ENCODE data around the gene CCDC192.
"Not testable (repeated sequence)": the region's sequence is repeated elsewhere in the genome, so short reads cannot be mapped to it uniquely, and the experiment has no call there.

The CCDC192 gene

DNA sequence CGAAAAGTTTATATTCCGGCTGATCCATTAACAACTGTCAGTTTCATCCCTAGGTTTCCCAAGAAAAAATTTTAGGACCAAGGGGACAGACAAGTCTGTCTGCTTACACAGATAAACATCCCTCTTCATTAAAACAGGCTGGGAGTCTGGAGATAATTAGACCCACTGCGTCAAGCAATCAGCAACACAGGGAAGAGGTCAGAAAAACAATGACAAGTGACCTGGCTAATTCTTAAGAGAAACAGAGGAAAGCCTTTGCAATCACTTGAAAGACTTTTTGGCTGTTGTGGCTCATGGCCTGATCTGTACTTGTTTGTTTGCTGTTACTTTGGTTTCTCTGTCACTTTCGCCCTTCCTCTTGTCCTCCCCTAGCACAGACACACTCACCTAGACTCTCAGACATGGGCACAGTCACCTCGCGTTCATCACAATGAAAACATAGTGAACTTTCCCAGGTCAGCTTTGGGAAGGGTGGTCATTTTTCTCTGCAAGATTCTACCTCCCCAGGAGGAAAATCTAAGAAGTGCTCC lies 2.9 kb upstream of the CCDC192 start:
- Histone ChIP-seq H3K4me1 (ENCODE audit: insufficient read depth, insufficient read length) (no peaks in the 10 kb centered on the region), H3K4me3 (ENCODE audit: insufficient read length, low read depth) (no peak overlapping the region), H3K9ac (ENCODE audit: insufficient read length, low read depth) (no peak overlapping the region), H3K36me3 (ENCODE audit: insufficient read depth, insufficient read length, low read length) (no peaks in the 10 kb centered on the region), H3K27me3 (ENCODE audit: insufficient read depth, insufficient read length) (no peaks in the 10 kb centered on the region), H3K9me3 (ENCODE audit: insufficient read depth, low read length) (no peaks in the 10 kb centered on the region)
- no peak for TF ChIP-seq ZNF274 (IDR thresholded peaks at IDR 0.05; ENCODE audit: low read depth, low read length)
- no peak for TF ChIP-seq SUZ12 (IDR thresholded peaks at IDR 0.05; ENCODE audit: extremely low read depth, insufficient read depth, insufficient read length)
- TF ChIP-seq YY1 (IDR thresholded peaks at IDR 0.05; ENCODE audit: insufficient read depth, insufficient read length) = no peak
- no peak for DNase-seq (ENCODE audit: low read depth, low spot score)

DNA sequence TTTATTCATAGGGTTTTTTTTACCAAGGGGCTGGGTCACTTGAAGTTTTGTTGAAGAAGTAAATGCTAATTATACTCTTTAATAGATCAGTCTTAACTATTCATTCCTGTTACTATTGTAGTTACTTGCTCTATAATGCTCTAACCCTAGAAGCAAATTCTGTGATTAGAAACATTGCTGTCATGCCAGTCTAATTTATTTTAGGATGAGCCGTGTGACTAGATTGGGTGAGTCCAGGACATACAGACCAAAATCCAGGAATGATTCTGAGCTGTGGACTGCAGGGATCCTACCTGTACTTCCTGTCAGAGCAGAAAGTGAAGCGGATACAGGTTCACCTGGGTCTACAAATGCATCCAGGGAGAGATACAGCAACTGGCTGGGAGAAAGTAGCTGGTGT lies 757 bp upstream of the CCDC192 start:
- Histone ChIP-seq H3K27me3 (ENCODE audit: insufficient read depth, insufficient read length) (no peaks in the 10 kb centered on the region), H3K36me3 (ENCODE audit: insufficient read depth, insufficient read length, low read length) (no peaks in the 10 kb centered on the region), H3K9me3 (ENCODE audit: insufficient read depth, low read length) (no peaks in the 10 kb centered on the region), H3K9ac (ENCODE audit: insufficient read length, low read depth) (no peak overlapping the region), H3K4me3 (ENCODE audit: insufficient read length, low read depth) (no peak overlapping the region), H3K4me1 (ENCODE audit: insufficient read depth, insufficient read length) (no peaks in the 10 kb centered on the region)
- no peak for TF ChIP-seq YY1 (IDR thresholded peaks at IDR 0.05; ENCODE audit: insufficient read depth, insufficient read length)
- no peak for TF ChIP-seq SUZ12 (IDR thresholded peaks at IDR 0.05; ENCODE audit: extremely low read depth, insufficient read depth, insufficient read length)
- TF ChIP-seq ZNF274 (IDR thresholded peaks at IDR 0.05; ENCODE audit: low read depth, low read length) = no peak
- DNase-seq (ENCODE audit: low read depth, low spot score) = no peak

DNA sequence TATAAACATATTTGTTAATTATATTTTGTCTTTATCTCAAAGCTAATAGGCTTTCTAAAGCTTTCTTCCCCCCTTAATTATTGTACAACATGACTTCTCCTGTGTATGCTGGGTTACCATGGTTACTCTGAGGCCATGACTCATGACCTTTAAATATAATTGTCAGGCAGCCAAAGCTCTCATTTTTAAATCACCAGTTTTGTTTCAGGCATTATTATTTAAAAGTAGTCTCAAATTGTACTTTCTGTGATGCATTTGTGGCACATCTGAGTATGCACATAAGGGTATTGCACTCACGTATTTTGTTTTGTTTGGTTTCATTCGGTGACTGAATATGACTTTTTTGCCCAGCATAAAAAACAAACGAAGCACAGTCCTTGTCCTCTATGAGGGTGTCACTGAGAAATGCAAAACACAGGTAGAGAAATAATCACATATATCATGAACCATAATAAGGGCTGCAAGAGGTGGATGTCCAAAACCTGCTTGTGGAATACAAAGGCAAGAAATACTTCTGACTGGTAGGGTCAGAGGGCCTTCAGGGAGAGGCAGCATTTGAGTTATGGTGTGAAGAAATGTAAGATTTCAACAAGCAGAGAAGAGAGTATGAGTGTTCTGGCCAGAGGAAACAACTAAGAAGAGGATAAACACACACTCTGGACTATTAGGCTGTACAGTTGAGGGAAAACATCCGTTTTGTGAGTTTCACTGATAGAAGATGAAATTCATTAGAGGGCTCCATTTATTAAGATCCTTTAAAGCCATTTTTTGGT lies 2.1 kb downstream of the CCDC192 start:
- Histone ChIP-seq H3K27me3 (ENCODE audit: insufficient read depth, insufficient read length) (no peaks in the 10 kb centered on the region), H3K4me1 (ENCODE audit: insufficient read depth, insufficient read length) (no peaks in the 10 kb centered on the region), H3K4me3 (ENCODE audit: insufficient read length, low read depth) (no peak overlapping the region), H3K9me3 (ENCODE audit: insufficient read depth, low read length) (no peaks in the 10 kb centered on the region), H3K9ac (ENCODE audit: insufficient read length, low read depth) (no peak overlapping the region), H3K36me3 (ENCODE audit: insufficient read depth, insufficient read length, low read length) (no peaks in the 10 kb centered on the region)
- TF ChIP-seq ZNF274 (IDR thresholded peaks at IDR 0.05; ENCODE audit: low read depth, low read length) (no peak), YY1 (IDR thresholded peaks at IDR 0.05; ENCODE audit: insufficient read depth, insufficient read length) (no peak), SUZ12 (IDR thresholded peaks at IDR 0.05; ENCODE audit: extremely low read depth, insufficient read depth, insufficient read length) (no peak)
- no peak for DNase-seq (ENCODE audit: low read depth, low spot score)

DNA sequence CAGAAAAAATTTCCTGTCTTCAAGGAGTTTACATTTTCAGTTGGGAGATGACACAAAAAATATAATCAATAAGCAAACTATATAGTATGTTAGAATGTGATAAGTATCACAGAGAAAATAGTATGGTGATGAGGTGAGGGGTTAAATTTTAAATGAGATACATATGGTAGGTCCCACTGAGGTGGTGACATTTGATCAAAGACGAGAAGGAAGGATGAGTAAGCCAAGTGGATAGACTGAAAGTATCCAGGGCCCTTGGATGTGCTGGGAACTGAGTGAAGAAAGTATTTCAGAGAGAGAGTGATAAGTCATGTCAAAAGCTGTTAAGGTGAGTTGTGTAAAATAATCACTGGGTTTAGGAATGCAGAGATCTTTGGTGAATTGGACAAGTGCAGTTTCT lies 3.5 kb downstream of the CCDC192 start:
- H3K27me3 ChIP-seq (ENCODE audit: insufficient read depth, insufficient read length) = no peaks in the 10 kb centered on the region
- no peak overlapping the region for H3K9ac ChIP-seq (ENCODE audit: insufficient read length, low read depth)
- H3K36me3 ChIP-seq (ENCODE audit: insufficient read depth, insufficient read length, low read length) = no peaks in the 10 kb centered on the region
- no peaks in the 10 kb centered on the region for H3K9me3 ChIP-seq (ENCODE audit: insufficient read depth, low read length)
- no peaks in the 10 kb centered on the region for H3K4me1 ChIP-seq (ENCODE audit: insufficient read depth, insufficient read length)
- no peak for TF ChIP-seq YY1 (IDR thresholded peaks at IDR 0.05; ENCODE audit: insufficient read depth, insufficient read length)
- TF ChIP-seq ZNF274 (IDR thresholded peaks at IDR 0.05; ENCODE audit: low read depth, low read length) = no peak
- TF ChIP-seq SUZ12 (IDR thresholded peaks at IDR 0.05; ENCODE audit: extremely low read depth, insufficient read depth, insufficient read length) = no peak
- no peak overlapping the region for H3K4me3 ChIP-seq (ENCODE audit: insufficient read length, low read depth)
- DNase-seq (ENCODE audit: low read depth, low spot score) = no peak

DNA sequence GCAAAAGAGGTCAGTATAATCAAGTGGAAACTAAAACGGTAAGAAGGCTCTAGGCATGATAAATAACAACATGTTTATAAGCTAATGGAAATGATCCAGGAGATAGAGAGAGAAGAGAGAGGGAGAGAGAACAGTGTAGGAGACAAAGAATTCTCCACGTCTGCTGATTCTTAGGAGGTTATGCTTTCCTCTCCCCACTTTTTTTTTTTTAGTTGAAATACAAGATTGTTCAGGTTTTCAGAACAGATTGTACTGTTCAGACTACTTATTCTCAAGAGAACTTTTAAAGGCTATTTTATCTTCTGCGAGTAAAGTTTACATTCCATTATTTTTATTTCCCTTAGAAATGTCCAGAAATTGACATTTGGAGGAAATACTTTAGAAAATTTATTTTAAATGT lies 4.0 kb downstream of the CCDC192 start:
- Histone ChIP-seq H3K36me3 (ENCODE audit: insufficient read depth, insufficient read length, low read length) (no peaks in the 10 kb centered on the region), H3K27me3 (ENCODE audit: insufficient read depth, insufficient read length) (no peaks in the 10 kb centered on the region), H3K4me3 (ENCODE audit: insufficient read length, low read depth) (no peak overlapping the region), H3K9ac (ENCODE audit: insufficient read length, low read depth) (no peak overlapping the region), H3K4me1 (ENCODE audit: insufficient read depth, insufficient read length) (no peaks in the 10 kb centered on the region), H3K9me3 (ENCODE audit: insufficient read depth, low read length) (no peaks in the 10 kb centered on the region)
- TF ChIP-seq YY1 (IDR thresholded peaks at IDR 0.05; ENCODE audit: insufficient read depth, insufficient read length) (no peak), SUZ12 (IDR thresholded peaks at IDR 0.05; ENCODE audit: extremely low read depth, insufficient read depth, insufficient read length) (no peak), ZNF274 (IDR thresholded peaks at IDR 0.05; ENCODE audit: low read depth, low read length) (no peak)
- DNase-seq (ENCODE audit: low read depth, low spot score) = no peak

DNA sequence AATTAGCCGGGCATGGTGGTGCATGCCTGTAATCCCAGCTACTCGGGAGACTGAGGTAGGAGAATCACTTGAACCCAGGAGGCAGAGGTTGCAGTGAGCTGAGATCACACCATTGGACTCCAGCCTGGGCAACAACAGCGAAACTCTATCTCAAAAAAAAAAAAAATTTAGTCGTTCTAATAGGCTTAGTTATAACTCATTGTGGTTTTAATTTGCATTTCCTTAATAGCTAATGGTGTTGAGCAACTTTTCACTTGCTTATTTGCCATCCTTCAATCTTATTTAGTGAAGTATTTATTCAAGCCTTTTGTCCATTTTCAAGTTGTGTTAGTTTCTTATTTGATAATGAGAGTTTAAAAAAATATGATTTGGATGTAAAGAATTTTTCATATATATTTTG lies 9.9 kb downstream of the CCDC192 start:
- not testable (repeated sequence) for H3K36me3 ChIP-seq (ENCODE audit: insufficient read depth, insufficient read length, low read length); H3K4me3 ChIP-seq (ENCODE audit: insufficient read length, low read depth); DNase-seq (ENCODE audit: low read depth, low spot score); H3K9ac ChIP-seq (ENCODE audit: insufficient read length, low read depth); H3K27me3 ChIP-seq (ENCODE audit: insufficient read depth, insufficient read length); H3K9me3 ChIP-seq (ENCODE audit: insufficient read depth, low read length); H3K4me1 ChIP-seq (ENCODE audit: insufficient read depth, insufficient read length)

DNA sequence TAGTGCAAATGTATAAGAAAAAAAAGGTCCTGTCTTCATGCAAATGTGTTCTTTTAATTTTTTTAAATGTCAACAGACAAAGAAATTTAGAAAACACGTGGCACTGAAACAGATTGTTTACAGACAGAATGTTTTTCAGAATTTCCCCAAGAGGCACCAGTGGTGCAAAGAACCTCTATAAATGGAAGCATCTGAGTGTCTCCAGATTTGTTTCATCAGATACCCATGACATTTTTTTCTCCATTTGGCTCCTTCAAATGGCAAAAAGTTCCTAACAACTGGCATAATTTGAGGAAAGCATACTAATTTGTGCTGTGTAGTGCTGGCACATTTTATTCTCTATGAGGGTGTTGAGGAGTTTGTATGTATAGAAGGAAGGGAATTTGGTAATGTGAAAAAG lies 15.0 kb downstream of the CCDC192 start:
- no peak for DNase-seq (ENCODE audit: low read depth, low spot score)
- no peaks in the 10 kb centered on the region for H3K4me1 ChIP-seq (ENCODE audit: insufficient read depth, insufficient read length)
- H3K4me3 ChIP-seq (ENCODE audit: insufficient read length, low read depth) = no peak overlapping the region
- H3K36me3 ChIP-seq (ENCODE audit: insufficient read depth, insufficient read length, low read length) = no peaks in the 10 kb centered on the region
- TF ChIP-seq SUZ12 (IDR thresholded peaks at IDR 0.05; ENCODE audit: extremely low read depth, insufficient read depth, insufficient read length) = no peak
- no peak for TF ChIP-seq YY1 (IDR thresholded peaks at IDR 0.05; ENCODE audit: insufficient read depth, insufficient read length)
- no peak for TF ChIP-seq ZNF274 (IDR thresholded peaks at IDR 0.05; ENCODE audit: low read depth, low read length)
- no peak overlapping the region for H3K9ac ChIP-seq (ENCODE audit: insufficient read length, low read depth)
- peaks cover 13% of the 10 kb centered on the region for H3K9me3 ChIP-seq (ENCODE audit: insufficient read depth, low read length)
- H3K27me3 ChIP-seq (ENCODE audit: insufficient read depth, insufficient read length) = no peaks in the 10 kb centered on the region

Data from NT2/D1 (cell line).